ENCODE data around the gene C9orf152.

C9orf152 gene

GRCh38 chr9:110249603-110250002, 41.6 kb upstream of the C9orf152 start:
- H3K79me2 ChIP-seq (ENCODE audit: insufficient read depth, low read length), result peaks cover 82% of the 10 kb centered on the region

GRCh38 chr9:110248361-110248760, 40.4 kb upstream of the C9orf152 start:
- Histone ChIP-seq H3K4me1 (ENCODE audit: insufficient read depth, low read length, poor library complexity, severe bottlenecking) (peaks cover 36% of the 10 kb centered on the region), H3K9me2 (replicated peaks; ENCODE audit: low read depth, low read length) (no peaks in the 10 kb centered on the region), H3K27me3 (ENCODE audit: insufficient read depth, low read length, poor library complexity, severe bottlenecking) (no peaks in the 10 kb centered on the region), H3F3A (ENCODE audit: low read depth) (no peaks in the 10 kb centered on the region), H3K9me3 (ENCODE audit: insufficient read depth, low read depth, low read length) (no peaks in the 10 kb centered on the region), H3K9ac (ENCODE audit: low read depth, low read length, poor library complexity, severe bottlenecking) (no peak overlapping the region), H4K20me1 (ENCODE audit: insufficient read depth, low read length, poor library complexity, severe bottlenecking) (peaks cover 68% of the 10 kb centered on the region), H3K4me3 (ENCODE audit: low read length, poor library complexity, severe bottlenecking) (no peak overlapping the region), H3K36me3 (ENCODE audit: insufficient read depth, low read length) (peaks cover 59% of the 10 kb centered on the region; the same call in 1 of the 2 replicates), H2AFZ (ENCODE audit: low read length) (no peak overlapping the region), H3K79me2 (ENCODE audit: insufficient read depth, low read length) (peaks cover 69% of the 10 kb centered on the region), H3K4me2 (ENCODE audit: low read depth, low read length, poor library complexity, severe bottlenecking) (no peak overlapping the region)
- TF ChIP-seq EZH2phosphoT487 (IDR thresholded peaks at IDR 0.05; ENCODE audit: borderline replicate concordance), result no peak
- no peak for TF ChIP-seq CTCF (conservative IDR thresholded peaks at IDR 0.05; ENCODE audit: low read length)

More at GRCh38 chr9:110249603-110250002, 41.6 kb upstream of the C9orf152 start:
- Histone ChIP-seq H4K20me1 (ENCODE audit: insufficient read depth, low read length, poor library complexity, severe bottlenecking) (peaks cover 80% of the 10 kb centered on the region), H3K9me3 (ENCODE audit: insufficient read depth, low read depth, low read length) (no peaks in the 10 kb centered on the region), H3K9ac (ENCODE audit: low read depth, low read length, poor library complexity, severe bottlenecking) (no peak overlapping the region), H3K4me3 (ENCODE audit: low read length, poor library complexity, severe bottlenecking) (peak overlapping the region; percentile 14), H3K36me3 (ENCODE audit: insufficient read depth, low read length) (peaks cover 51% of the 10 kb centered on the region; the same call in 1 of the 2 replicates), H3K4me1 (ENCODE audit: insufficient read depth, low read length, poor library complexity, severe bottlenecking) (peaks cover 48% of the 10 kb centered on the region), H3K27me3 (ENCODE audit: insufficient read depth, low read length, poor library complexity, severe bottlenecking) (no peaks in the 10 kb centered on the region), H2AFZ (ENCODE audit: low read length) (no peak overlapping the region), H3K9me2 (replicated peaks; ENCODE audit: low read depth, low read length) (no peaks in the 10 kb centered on the region), H3F3A (ENCODE audit: low read depth) (no peaks in the 10 kb centered on the region), H3K4me2 (ENCODE audit: low read depth, low read length, poor library complexity, severe bottlenecking) (peak overlapping the region; percentile 96)
- TF ChIP-seq CTCF (conservative IDR thresholded peaks at IDR 0.05; ENCODE audit: low read length) (no peak), EZH2phosphoT487 (IDR thresholded peaks at IDR 0.05; ENCODE audit: borderline replicate concordance) (no peak)

GRCh38 chr9:110246214-110246613, 38.3 kb upstream of the C9orf152 start:
- H3K79me2 ChIP-seq (ENCODE audit: insufficient read depth, low read length), result peaks cover 48% of the 10 kb centered on the region
- H3K36me3 ChIP-seq (ENCODE audit: insufficient read depth, low read length), result peaks cover 75% of the 10 kb centered on the region; the same call in 1 of the 2 replicates
- no peak overlapping the region for H3K4me3 ChIP-seq (ENCODE audit: low read length, poor library complexity, severe bottlenecking)
- H2AFZ ChIP-seq (ENCODE audit: low read length), result no peak overlapping the region
- TF ChIP-seq EZH2phosphoT487 (IDR thresholded peaks at IDR 0.05; ENCODE audit: borderline replicate concordance) (no peak), CTCF (conservative IDR thresholded peaks at IDR 0.05; ENCODE audit: low read length) (no peak)
- H3K4me2 ChIP-seq (ENCODE audit: low read depth, low read length, poor library complexity, severe bottlenecking), result no peak overlapping the region
- H4K20me1 ChIP-seq (ENCODE audit: insufficient read depth, low read length, poor library complexity, severe bottlenecking), result peaks cover 46% of the 10 kb centered on the region
- no peaks in the 10 kb centered on the region for H3K9me3 ChIP-seq (ENCODE audit: insufficient read depth, low read depth, low read length)
- H3K4me1 ChIP-seq (ENCODE audit: insufficient read depth, low read length, poor library complexity, severe bottlenecking), result peaks cover 18% of the 10 kb centered on the region
- no peaks in the 10 kb centered on the region for H3K27me3 ChIP-seq (ENCODE audit: insufficient read depth, low read length, poor library complexity, severe bottlenecking)
- no peak overlapping the region for H3K9ac ChIP-seq (ENCODE audit: low read depth, low read length, poor library complexity, severe bottlenecking)
- H3F3A ChIP-seq (ENCODE audit: low read depth), result no peaks in the 10 kb centered on the region
- no peaks in the 10 kb centered on the region for H3K9me2 ChIP-seq (replicated peaks; ENCODE audit: low read depth, low read length)

Data from Loucy (cell line).